ENCODE results near the gene TTC13. TPM values are rescaled to one million over a fixed set of nuclear protein-coding genes. Genes with fewer than 3 reads are reported as not detected.

TTC13 gene
- total RNA-seq, 1 experiment from 2014 or later: 36.2 TPM

DNA sequence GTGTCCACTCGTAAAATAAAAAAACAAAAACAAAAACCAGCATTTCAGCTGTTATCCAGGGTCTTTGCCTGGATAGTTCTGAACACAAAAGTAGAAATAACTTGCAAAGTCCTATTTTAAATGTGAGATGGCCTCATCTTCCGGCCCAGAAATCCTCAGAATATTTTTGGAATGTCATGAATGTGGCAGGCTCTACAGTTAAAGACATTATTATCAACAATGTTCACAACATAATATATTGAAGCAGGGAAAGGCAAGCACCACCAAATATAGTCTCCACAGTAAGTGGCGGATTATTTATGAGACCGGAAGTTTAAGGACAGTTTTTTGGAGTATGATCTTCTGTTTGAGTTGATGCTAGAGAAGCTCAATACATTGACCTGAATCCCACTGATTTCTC lies 109.2 kb downstream of the TTC13 start:
- peak; percentile 77 for DNase-seq (ENCODE audit: low spot score)

DNA sequence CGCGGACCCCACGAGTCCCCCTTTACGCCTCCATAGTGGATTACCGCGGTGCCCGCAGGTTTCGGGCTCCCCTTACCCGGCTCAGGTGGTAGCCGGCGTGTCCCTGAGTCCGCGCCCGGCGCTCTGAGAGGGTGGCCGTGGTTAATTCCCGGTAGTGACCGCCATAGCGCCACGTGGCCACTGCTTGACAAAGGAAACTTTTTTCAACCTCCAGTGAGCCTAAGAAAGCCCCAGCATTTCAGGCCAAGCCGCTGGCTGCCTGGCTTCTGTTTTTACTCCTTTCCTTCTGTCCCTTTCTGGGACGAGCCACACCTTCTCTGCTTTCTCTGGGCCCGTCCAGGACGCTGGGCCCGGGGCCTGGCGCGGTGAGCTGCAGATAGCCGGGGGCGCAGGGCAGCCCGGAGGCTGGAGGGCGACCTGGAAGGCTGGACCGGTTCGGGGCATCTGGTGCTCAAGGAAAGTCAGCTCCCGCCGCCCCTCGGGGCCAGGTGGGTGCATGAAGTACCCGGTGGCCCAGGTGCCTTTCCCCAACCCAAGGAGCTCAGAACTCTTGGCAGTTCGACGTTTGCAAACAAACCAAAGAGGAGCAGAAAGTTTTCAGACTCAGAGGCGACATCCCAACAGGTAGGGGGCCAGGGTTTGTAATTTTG lies 109.8 kb downstream of the TTC13 start:
- DNase-seq (ENCODE audit: low spot score): peak; percentile 48

DNA sequence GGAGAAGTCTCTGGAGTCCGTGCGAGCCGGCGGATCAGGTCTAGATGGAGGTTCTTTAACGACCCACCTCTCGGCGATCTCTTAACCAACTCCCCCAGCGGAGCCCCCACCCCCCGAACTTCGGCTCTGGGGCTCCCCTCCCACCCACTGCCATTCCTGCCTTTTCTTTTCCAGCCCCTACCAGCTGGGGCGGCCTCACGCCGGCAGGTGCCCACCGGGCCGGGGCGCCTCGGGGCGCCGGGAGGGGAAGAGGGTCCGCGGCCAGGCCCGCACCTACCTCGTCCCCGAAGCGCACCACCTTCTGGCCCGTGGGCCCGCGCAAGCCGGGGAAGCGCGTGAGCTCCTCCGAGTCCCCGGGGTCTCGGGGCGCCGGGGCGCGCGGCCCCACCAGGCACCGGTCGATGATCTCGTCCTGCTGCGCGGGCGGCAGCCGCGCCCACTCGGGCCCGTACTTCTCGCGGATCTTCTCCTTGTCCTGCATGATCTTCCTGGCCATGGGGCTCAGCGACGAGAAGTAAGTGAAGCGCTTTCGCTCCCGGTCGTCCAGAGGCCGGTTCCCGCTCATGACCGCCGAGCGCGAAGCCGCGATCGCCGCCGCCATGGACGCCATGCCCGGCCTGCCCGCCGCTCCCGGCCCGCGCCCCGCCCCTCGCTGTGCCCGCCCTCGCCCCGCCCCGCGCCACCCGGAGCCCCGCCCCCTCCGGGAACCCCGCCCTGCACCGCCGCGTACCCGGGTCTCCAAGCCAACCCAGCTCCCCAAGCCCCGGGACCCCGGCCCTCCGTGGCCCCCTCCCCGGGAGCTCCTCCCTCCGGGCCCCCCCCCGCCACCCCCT lies 110.5 kb downstream of the TTC13 start, which contains the start of gene C1orf198:
TSS of gene C1orf198 (minus strand) at position 619 of the 833 bp plus-strand sequence. CDS start at position 610, 9 bp downstream.
- no peak for DNase-seq (ENCODE audit: low spot score)

- DNase-seq (ENCODE audit: low spot score): peak; percentile 42
Observed at GRCh38 chr1:230867101-230867902, 111.4 kb downstream of the TTC13 start.

DNA sequence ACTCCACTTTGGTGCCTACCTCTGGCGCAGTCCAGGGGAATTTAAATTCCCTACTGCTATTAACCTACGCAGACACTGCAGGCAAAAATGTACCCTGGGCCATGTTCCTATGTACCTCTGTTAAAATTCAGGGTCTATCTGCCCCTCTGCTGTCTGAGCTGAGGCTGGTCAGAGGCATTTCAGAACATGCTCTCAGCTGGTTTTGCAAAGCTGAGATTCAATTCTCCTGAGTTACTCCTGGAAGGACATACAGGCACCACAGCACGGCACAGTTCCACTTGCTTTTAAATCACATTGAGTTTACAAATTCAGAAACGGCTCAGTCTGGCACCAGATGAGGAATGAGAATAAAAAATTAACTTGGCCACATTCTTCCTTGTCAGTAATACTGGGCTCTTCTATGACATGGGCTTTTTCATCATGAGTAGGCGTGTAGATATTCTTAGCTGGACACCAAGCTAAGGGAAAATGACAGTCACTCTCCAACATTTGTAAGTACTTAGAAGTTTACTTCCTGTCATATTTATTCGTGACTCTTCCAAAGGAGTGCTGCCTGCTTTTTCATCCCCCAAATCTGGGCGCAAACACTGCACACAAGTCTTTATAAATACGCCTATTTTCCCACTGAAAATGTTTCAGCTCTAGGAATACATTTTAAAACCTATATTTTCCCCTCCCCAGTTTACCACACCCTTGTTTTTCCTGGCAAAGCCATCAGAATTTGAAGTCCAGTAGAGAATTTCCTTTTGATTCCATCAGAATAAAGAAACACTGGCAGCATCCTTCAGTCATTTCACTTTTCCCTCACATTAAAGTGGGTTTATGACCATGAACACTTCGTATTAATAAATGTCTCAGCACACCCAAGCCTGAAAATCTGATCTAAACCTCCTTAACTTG lies 112.2 kb downstream of the TTC13 start:
- DNase-seq (ENCODE audit: low spot score): no peak

DNA sequence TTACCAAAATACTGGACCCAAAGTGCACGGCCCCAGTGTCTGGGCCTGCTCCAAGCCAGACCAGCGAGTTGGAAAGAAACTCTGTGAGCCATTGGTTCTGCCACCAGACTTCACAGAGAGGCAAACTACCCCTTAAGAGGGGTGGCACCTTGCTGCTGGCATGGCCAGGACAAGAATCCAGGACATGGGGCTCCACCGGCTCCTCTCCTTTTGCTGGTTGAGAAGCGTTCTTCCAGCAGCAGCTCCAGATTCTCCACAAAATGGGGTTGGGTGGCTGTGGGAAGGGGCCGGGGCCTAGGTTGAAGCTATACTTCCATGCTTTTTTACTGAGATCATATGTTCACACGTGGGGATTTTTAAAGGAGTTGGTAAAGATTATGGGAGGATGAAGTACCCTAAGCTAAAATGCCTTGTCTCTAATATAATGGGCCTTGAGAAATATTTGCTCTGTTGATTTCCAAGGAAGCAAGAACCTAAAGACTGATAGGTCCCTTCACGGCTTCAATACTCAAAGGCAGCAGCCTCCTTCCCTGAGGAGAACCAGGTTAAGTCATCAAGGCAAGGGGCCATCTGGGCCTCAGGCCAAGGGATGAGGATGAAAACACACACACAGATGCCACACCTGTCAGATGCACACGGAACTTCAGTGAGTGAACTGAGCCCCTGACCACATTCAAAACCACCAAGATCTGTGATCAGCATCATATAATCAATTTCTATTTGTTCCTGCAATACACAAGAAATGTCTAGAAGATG lies 113.4 kb downstream of the TTC13 start:
- no peak for DNase-seq (ENCODE audit: low spot score)

DNA sequence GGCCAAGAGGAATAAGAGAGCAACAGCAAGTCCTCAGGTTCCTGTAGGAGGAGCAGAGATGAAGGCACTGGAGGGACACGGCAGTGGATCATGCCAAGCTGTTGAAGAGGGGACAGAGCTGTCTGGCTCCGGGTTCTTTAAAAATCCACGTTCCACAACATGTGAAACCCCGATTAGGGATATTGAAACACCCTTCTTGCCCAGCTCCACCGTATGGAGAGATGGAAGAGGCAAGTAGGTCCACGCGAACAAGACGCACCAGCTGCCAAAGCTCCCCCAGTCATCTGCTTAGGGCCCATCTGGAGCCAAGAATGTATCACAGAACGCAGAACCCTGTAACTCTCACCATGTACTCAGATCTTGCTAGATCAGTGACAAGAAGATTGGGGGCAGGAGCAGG lies 114.2 kb downstream of the TTC13 start:
- no peak for DNase-seq (ENCODE audit: low spot score)

- DNase-seq (ENCODE audit: low spot score): no peak
Observed at GRCh38 chr1:230863449-230863848, 115.2 kb downstream of the TTC13 start.

DNA sequence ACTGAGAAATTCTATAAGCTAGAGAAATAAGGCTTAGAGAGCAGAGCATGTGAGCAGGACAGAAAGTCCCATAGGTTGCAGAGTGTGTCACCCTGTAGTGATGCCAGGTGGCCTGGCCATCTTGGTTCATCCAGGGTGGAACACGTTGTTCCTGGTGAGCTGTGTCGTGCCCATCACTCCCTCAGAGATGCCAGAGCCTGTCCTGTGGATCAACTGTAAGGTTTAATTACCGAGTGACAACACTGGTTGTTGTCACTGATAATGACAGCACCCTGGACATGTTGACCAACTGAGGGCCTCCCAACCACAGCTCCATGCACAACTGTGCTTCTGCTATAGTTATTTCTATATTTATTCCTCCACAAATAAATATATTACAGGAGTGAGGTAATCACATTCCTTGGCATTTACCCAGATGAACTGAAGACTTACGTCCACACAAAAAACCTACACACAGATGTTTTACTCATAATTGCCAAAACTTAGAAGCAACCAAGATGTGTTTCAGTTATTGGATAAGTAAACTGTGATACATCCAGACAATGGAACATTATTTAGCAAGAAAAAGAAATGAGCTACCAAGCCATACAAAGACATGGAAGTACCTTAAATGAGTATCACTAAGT lies 116.6 kb downstream of the TTC13 start:
- no peak for DNase-seq (ENCODE audit: low spot score)

DNA sequence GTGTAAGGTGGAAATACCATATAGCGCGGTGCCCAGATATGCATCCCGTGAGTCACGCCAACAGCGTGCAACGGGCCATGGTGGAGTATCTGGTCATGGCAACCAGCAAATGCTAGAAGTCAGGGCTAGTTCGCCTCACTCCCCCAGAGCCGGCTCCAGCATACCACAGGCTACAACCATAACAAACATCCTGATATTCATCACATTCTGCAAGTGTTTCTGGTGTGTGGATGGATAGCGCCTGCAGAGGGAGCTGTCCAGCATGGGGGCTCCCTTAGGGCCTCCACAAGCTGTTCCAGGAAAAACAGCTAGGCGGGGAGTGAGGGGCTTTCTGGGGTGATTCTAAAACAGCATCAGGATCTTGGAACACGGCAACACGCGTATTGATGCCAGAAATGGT lies 117.2 kb downstream of the TTC13 start:
- no peak for DNase-seq (ENCODE audit: low spot score)

DNA sequence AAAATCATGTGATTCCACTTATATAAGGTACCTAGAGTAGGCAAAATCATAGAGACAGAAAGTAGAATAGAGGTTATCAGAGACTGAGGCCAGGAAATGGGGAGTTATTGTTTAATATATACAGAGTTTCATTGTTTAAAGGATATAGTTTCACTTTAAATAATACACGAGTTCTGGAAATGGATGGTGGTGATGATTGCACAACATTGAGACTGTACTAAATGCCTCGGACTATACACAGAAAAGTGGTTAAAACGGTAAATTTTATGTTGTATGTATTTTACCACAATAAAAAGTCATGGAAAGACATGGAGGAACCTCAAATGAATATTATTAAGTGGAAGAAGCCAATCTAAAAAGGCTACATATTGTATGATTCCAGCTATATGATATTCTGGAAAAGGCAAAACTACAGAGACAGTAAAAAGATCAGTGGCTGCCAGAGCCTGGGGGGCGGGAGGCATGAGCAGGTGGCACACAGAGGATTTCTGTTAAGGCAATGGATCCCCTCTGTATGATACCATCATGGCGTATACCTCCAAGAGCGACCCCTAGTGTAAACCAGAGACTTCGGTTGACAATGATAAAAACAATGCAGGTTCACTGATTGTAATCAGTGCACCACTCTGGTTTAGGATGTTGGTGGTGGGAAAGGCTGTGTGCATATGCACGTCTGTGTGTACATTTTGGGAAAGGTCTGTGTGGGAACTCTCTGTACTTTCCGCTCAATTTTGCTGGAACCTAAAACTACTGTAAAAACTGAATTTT lies 117.9 kb downstream of the TTC13 start:
- no peak for DNase-seq (ENCODE audit: low spot score)

DNA sequence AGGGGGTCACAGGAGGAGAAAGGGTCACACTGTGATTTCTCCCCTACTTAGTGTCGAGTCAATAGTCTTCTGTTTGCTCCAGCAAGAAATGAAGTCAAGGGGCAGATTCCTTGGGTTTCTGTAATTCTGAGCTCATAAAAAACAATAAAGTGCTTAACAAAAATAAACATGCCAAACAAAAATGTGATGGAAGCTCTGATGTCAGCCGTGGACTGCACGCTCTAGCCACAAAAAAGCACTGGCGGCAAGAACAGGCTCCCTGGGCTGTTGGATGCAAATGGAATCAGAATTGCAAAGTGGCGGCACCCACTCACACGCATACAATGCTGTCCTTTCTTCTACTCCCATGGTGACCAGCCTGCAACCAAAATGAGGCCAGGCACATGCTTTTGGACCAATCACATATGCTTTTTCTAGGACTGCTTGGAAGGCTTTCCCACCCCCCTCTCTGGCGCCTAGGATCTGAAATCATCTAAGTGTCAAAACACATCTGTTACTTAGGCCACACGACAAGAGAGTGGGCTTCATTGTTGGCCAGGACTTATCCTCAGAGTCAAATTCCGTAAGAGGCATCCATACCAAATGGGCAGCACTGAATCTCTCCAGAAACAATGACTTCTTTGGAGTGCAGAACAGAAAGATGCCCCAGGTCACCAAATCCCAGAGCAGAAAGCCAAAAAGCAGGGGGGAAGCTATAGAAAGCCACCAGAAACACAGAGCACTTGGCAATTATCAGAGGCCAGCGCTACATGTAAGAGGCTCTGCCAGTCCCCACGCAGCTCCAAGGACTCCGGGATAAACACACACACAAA lies 119.5 kb downstream of the TTC13 start:
- peak; percentile 55 for DNase-seq (ENCODE audit: low spot score)

- no peak for DNase-seq (ENCODE audit: low spot score)
Observed at GRCh38 chr1:230858236-230858820, 120.3 kb downstream of the TTC13 start.

GRCh38 chr1:230857822-230858221 lies 120.8 kb downstream of the TTC13 start:
- DNase-seq (ENCODE audit: low spot score): no peak

- DNase-seq (ENCODE audit: low spot score): no peak
Observed at GRCh38 chr1:230857077-230857476, 121.6 kb downstream of the TTC13 start.
